ENCODE data around the gene HYDIN. TPM values are rescaled to one million over a fixed set of nuclear protein-coding genes. Genes with fewer than 3 reads are reported as not detected.

The HYDIN gene
- total and polyA plus RNA-seq, 4 donors, result 0.14 to 3.0 (median 0.60) TPM

GRCh38 chr16:71244521-71244920 is 14.0 kb upstream of the HYDIN start:
- WGBS, result 91% methylated on average over 1 of the region's 1 CpG
- no peak for TF ChIP-seq ATF3 (IDR thresholded peaks at IDR 0.05)
- TF ChIP-seq HNF4G (IDR thresholded peaks at IDR 0.05), result no peak
- TF ChIP-seq RXRA (IDR thresholded peaks at IDR 0.05), result no peak
- no peak for TF ChIP-seq ZBTB33 (IDR thresholded peaks at IDR 0.05)
- TF ChIP-seq EGR1 (IDR thresholded peaks at IDR 0.05; ENCODE audit: low read depth in 2 of 2), result no peak
- H3K9ac ChIP-seq (ENCODE audit: low read depth in 1 of 2, low read length in 2 of 2), result no peak overlapping the region
- H3K27me3 ChIP-seq (ENCODE audit: control insufficient read depth in 4 of 4, insufficient read depth in 4 of 4, low read length in 3 of 4), result no peaks in the 10 kb centered on the region
- no peak for DNase-seq (ENCODE audit: low spot score)
- no peak overlapping the region for H3K27ac ChIP-seq (ENCODE audit: low read depth in 1 of 2, low read length in 2 of 2)
- H3K4me1 ChIP-seq (ENCODE audit: control insufficient read depth in 4 of 4, insufficient read depth in 4 of 4, low read length in 3 of 4), result no peaks in the 10 kb centered on the region
- H3K9me3 ChIP-seq (ENCODE audit: control insufficient read depth in 4 of 4, low read length in 3 of 4), result no peaks in the 10 kb centered on the region
- no peak overlapping the region for H3K4me3 ChIP-seq (ENCODE audit: low read depth in 1 of 3, low read length in 3 of 3)
- H3K36me3 ChIP-seq (ENCODE audit: control insufficient read depth in 4 of 4, insufficient read depth in 3 of 4, low read depth in 1 of 4, low read length in 3 of 4), result no peaks in the 10 kb centered on the region

- Histone ChIP-seq H3K9me3 (ENCODE audit: control insufficient read depth in 4 of 4, low read length in 3 of 4) (no peaks in the 10 kb centered on the region), H3K27me3 (ENCODE audit: control insufficient read depth in 4 of 4, insufficient read depth in 4 of 4, low read length in 3 of 4) (no peaks in the 10 kb centered on the region), H3K4me3 (ENCODE audit: low read depth in 1 of 3, low read length in 3 of 3) (no peak overlapping the region), H3K9ac (ENCODE audit: low read depth in 1 of 2, low read length in 2 of 2) (no peak overlapping the region), H3K4me1 (ENCODE audit: control insufficient read depth in 4 of 4, insufficient read depth in 4 of 4, low read length in 3 of 4) (no peaks in the 10 kb centered on the region), H3K36me3 (ENCODE audit: control insufficient read depth in 4 of 4, insufficient read depth in 3 of 4, low read depth in 1 of 4, low read length in 3 of 4) (no peaks in the 10 kb centered on the region), H3K27ac (ENCODE audit: low read depth in 1 of 2, low read length in 2 of 2) (no peak overlapping the region)
- WGBS, result 28% methylated on average over 3 of the region's 3 CpGs
- no peak for DNase-seq (ENCODE audit: low spot score)
- TF ChIP-seq EGR1 (IDR thresholded peaks at IDR 0.05; ENCODE audit: low read depth in 2 of 2), result no peak
- no peak for TF ChIP-seq RAD21 (IDR thresholded peaks at IDR 0.05)
- no peak for TF ChIP-seq RXRA (IDR thresholded peaks at IDR 0.05)
- TF ChIP-seq TAF1 (conservative IDR thresholded peaks at IDR 0.05), result no peak
- TF ChIP-seq REST (IDR thresholded peaks at IDR 0.05), result no peak
- TF ChIP-seq MAX (IDR thresholded peaks at IDR 0.05), result no peak
- TF ChIP-seq YY1 (IDR thresholded peaks at IDR 0.05), result no peak
- TF ChIP-seq NR2F2 (IDR thresholded peaks at IDR 0.05), result no peak
- no peak for TF ChIP-seq HNF4A (conservative IDR thresholded peaks at IDR 0.05)
- no peak for TF ChIP-seq SP1 (IDR thresholded peaks at IDR 0.05)
These were observed 12.1 kb upstream of the HYDIN start for GRCh38 chr16:71242601-71243000.

GRCh38 chr16:71242036-71242435 is 11.5 kb upstream of the HYDIN start:
- WGBS, result 84% methylated on average over 4 of the region's 4 CpGs
- H3K4me1 ChIP-seq (ENCODE audit: control insufficient read depth in 4 of 4, insufficient read depth in 4 of 4, low read length in 3 of 4), result no peaks in the 10 kb centered on the region
- no peaks in the 10 kb centered on the region for H3K27me3 ChIP-seq (ENCODE audit: control insufficient read depth in 4 of 4, insufficient read depth in 4 of 4, low read length in 3 of 4)
- no peak overlapping the region for H3K4me3 ChIP-seq (ENCODE audit: low read depth in 1 of 3, low read length in 3 of 3)
- no peak overlapping the region for H3K9ac ChIP-seq (ENCODE audit: low read depth in 1 of 2, low read length in 2 of 2)
- H3K27ac ChIP-seq (ENCODE audit: low read depth in 1 of 2, low read length in 2 of 2), result no peak overlapping the region
- no peaks in the 10 kb centered on the region for H3K9me3 ChIP-seq (ENCODE audit: control insufficient read depth in 4 of 4, low read length in 3 of 4)
- no peaks in the 10 kb centered on the region for H3K36me3 ChIP-seq (ENCODE audit: control insufficient read depth in 4 of 4, insufficient read depth in 3 of 4, low read depth in 1 of 4, low read length in 3 of 4)
- no peak for DNase-seq (ENCODE audit: low spot score)
- TF ChIP-seq JUND (IDR thresholded peaks at IDR 0.05) (no peak), ATF3 (IDR thresholded peaks at IDR 0.05) (no peak), EGR1 (IDR thresholded peaks at IDR 0.05; ENCODE audit: low read depth in 2 of 2) (no peak), YY1 (IDR thresholded peaks at IDR 0.05) (no peak), FOXA2 (IDR thresholded peaks at IDR 0.05) (no peak), NR2F2 (IDR thresholded peaks at IDR 0.05) (no peak), HNF4A (conservative IDR thresholded peaks at IDR 0.05) (no peak), REST (IDR thresholded peaks at IDR 0.05) (no peak), RXRA (IDR thresholded peaks at IDR 0.05) (no peak), SP1 (IDR thresholded peaks at IDR 0.05) (no peak), FOXA1 (IDR thresholded peaks at IDR 0.05) (no peak), ZBTB33 (IDR thresholded peaks at IDR 0.05) (no peak)

All from liver (tissue), 9 donors.